ENCODE results near the gene MMRN1.

DNA sequence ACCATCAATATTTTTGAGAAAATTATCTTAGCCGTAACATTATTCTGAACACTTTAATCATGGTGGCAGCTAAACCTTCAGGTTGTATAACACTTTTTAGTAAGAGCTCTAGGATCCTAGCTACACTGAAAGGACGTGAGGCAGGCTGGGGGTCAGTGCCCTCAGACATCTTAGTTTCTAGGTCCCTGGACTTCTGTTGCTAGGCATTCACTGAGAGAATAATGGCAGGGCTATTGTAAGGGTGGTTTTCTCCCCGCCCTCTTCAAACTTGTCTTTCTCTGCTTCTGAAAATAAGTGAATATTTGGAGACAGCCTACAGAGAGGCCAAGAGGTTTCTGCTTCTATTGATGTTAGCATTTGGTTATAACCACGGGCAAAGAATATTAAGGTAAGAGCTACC lies 15.4 kb upstream of the MMRN1 start:
- no peak for TF ChIP-seq POLR2A (IDR thresholded peaks at IDR 0.05)
- TF ChIP-seq, protein P1, sequence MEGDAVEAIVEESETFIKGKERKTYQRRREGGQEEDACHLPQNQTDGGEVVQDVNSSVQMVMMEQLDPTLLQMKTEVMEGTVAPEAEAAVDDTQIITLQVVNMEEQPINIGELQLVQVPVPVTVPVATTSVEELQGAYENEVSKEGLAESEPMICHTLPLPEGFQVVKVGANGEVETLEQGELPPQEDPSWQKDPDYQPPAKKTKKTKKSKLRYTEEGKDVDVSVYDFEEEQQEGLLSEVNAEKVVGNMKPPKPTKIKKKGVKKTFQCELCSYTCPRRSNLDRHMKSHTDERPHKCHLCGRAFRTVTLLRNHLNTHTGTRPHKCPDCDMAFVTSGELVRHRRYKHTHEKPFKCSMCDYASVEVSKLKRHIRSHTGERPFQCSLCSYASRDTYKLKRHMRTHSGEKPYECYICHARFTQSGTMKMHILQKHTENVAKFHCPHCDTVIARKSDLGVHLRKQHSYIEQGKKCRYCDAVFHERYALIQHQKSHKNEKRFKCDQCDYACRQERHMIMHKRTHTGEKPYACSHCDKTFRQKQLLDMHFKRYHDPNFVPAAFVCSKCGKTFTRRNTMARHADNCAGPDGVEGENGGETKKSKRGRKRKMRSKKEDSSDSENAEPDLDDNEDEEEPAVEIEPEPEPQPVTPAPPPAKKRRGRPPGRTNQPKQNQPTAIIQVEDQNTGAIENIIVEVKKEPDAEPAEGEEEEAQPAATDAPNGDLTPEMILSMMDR (IDR thresholded peaks at IDR 0.05): no peak

All from esophagus squamous epithelium (tissue), 4 donors.